WTC11 (cell line): ENCODE data around the gene SF3B5.

ENCODE experiments used
- NFYB ChIP-seq: sonication (generic); formaldehyde crosslinking; conservative IDR thresholded peaks from 2 replicates; pipeline ENCODE4 v1.8.0; 2022; ENCODE audit warnings: low read depth, missing genetic modification reagents
- OVOL2 ChIP-seq: fragments of 250-450 bp; sonication (Bioruptor Pico); IDR thresholded peaks from 2 replicates; pipeline ENCODE4 v1.9.0; 2021; ENCODE audit warnings: mild to moderate bottlenecking, borderline replicate concordance
- ZNF121 ChIP-seq: sonication (generic); formaldehyde crosslinking; IDR thresholded peaks from 2 replicates; pipeline ENCODE4 v1.8.0; 2023; ENCODE audit warnings: missing genetic modification reagents
- ZNF416 ChIP-seq: fragments of 250-450 bp; sonication (Bioruptor Pico); IDR thresholded peaks from 2 replicates; pipeline ENCODE4 v1.9.0; 2021; ENCODE audit warnings: mild to moderate bottlenecking, inconsistent platforms
- TF ChIP-seq, protein P1 (sequence below): fragments of 200-600 bp; IDR thresholded peaks from 2 replicates; pipeline ENCODE4 v1.8.0; 2022; ENCODE audit warnings: antibody characterized with exemption

DNA sequence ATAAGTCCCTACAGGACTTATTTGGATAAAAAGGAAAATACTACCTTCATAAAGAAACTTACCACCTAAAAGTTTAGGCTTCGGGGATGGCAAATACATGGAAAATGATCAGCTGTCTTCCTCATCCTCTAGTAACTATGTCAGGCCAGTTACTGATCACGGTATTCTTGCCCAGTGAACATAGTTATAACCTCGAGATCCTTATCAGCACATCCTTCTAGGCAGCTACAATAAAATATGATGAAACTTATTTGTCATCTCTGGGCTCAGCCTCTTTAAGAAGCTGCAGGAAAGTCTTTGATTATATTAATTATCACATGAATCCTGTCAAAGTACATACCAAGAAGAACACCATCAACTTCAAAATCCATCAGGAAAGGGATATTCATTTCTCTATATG, 41.8 kb downstream of the SF3B5 start:
- no peak for TF ChIP-seq ZNF121 (CRISPR knock-in tag)
- no peak for TF ChIP-seq ZNF416 (CRISPR knock-in tag)
- no peak for TF ChIP-seq OVOL2 (CRISPR knock-in tag)
- TF ChIP-seq NFYB (CRISPR knock-in tag): no peak
- TF ChIP-seq, protein P1, sequence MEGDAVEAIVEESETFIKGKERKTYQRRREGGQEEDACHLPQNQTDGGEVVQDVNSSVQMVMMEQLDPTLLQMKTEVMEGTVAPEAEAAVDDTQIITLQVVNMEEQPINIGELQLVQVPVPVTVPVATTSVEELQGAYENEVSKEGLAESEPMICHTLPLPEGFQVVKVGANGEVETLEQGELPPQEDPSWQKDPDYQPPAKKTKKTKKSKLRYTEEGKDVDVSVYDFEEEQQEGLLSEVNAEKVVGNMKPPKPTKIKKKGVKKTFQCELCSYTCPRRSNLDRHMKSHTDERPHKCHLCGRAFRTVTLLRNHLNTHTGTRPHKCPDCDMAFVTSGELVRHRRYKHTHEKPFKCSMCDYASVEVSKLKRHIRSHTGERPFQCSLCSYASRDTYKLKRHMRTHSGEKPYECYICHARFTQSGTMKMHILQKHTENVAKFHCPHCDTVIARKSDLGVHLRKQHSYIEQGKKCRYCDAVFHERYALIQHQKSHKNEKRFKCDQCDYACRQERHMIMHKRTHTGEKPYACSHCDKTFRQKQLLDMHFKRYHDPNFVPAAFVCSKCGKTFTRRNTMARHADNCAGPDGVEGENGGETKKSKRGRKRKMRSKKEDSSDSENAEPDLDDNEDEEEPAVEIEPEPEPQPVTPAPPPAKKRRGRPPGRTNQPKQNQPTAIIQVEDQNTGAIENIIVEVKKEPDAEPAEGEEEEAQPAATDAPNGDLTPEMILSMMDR: no peak
